ENCODE results near the gene DHRSX.
"Not testable (repeated sequence)": the region's sequence is repeated elsewhere in the genome, so short reads cannot be mapped to it uniquely, and the experiment has no call there.

DHRSX gene

DNA sequence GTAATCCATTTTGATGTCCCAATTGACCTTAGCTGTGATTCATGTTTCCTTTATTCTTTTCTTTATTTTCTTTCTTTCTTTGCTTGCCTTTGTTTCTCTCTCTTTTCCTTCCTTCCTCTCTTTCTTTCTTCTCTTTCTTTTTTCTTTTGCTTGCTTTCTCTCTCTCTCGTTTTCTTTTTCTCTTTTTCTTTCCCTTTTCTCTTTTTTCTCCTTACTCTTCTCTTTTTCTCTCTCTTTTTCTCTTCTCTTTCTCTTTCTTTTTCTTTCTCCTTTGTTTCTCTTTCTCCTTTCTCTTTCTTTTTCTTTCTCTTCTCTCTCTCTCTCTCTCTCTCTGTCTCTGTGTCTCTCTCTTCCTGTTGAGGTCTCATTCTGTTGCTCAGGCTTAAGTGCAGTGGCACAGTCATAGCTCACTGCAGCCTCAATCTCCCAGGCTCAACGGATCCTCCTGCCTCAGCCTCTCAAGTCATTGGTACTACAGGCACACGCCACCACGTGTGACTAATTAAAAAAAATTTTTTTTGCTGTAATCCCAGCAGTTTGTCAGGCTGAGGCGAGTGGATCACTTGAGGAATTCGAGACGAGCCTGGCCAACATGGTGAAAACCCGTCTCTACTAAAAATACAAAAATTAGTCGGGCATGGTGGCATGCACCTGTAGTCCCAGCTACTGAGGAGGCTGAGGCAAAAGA, 8.0 kb upstream of the DHRSX start:
- no peak overlapping the region for H3K4me3 ChIP-seq (ENCODE audit: low read depth, low read length)
- TF ChIP-seq, protein P1, sequence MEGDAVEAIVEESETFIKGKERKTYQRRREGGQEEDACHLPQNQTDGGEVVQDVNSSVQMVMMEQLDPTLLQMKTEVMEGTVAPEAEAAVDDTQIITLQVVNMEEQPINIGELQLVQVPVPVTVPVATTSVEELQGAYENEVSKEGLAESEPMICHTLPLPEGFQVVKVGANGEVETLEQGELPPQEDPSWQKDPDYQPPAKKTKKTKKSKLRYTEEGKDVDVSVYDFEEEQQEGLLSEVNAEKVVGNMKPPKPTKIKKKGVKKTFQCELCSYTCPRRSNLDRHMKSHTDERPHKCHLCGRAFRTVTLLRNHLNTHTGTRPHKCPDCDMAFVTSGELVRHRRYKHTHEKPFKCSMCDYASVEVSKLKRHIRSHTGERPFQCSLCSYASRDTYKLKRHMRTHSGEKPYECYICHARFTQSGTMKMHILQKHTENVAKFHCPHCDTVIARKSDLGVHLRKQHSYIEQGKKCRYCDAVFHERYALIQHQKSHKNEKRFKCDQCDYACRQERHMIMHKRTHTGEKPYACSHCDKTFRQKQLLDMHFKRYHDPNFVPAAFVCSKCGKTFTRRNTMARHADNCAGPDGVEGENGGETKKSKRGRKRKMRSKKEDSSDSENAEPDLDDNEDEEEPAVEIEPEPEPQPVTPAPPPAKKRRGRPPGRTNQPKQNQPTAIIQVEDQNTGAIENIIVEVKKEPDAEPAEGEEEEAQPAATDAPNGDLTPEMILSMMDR (IDR thresholded peaks at IDR 0.05; ENCODE audit: borderline replicate concordance, insufficient read depth, low read depth, low read length) = no peak

DNA sequence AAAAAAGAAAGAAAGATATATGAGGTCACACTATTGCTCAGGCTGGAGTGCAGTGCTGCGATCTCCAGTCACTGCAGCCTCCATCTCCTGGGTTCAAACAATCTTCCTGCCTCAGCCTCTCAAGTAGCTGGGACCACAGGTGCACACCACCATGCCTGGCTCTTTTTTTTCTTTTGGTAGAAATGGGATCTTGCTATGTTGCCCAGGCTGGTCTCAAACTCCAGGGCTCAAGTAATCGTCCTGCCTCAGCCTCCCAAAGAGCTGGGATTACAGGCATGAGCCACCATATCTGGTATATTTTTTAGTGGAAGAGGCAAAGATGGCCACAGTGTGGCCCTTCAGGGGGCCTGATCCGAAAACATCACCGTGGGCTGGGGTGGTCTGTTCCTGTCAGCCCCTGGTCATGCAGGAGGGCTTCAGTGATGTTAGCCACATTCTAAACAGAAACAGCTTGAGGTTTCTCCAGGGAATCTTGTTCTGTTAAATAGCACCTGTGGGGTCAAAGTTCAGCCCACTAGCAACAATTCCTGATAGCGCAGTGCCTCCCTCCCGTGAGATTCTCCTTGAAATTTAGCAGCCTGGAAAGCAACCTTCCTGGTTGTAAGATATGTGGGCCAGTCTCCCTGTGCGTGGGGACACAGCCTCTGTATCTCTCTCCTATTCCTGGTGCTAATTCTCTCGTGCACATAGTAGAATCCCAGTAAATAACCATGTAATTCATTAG, 7.3 kb upstream of the DHRSX start:
- TF ChIP-seq, protein P1 (IDR thresholded peaks at IDR 0.05; ENCODE audit: borderline replicate concordance, insufficient read depth, low read depth, low read length) = no peak

DNA sequence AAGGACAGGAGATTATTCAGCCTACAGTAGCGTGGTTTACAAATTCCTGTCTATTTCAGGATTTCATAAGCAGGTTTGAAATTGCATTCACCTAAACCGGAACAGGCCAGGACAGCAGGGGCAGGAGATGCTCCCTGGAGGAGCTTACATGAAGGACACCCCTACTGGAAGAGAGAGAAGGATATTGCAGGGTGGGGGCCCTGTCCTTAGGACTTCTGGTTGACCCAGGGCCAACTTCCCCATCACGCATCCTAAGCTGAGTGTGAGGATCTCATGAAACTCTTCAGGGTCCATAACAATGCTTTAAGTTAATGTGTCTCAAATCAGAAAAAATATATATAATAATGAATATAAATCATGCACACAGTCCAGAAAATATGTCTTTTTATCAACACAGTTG, 6.4 kb upstream of the DHRSX start:
- TF ChIP-seq, protein P1 (IDR thresholded peaks at IDR 0.05; ENCODE audit: borderline replicate concordance, insufficient read depth, low read depth, low read length) = no peak
- H3K4me3 ChIP-seq (ENCODE audit: low read depth, low read length) = no peak overlapping the region

More for the DNA sequence above, 7.3 kb upstream of the DHRSX start:
- no peak overlapping the region for H3K4me3 ChIP-seq (ENCODE audit: low read depth, low read length)

DNA sequence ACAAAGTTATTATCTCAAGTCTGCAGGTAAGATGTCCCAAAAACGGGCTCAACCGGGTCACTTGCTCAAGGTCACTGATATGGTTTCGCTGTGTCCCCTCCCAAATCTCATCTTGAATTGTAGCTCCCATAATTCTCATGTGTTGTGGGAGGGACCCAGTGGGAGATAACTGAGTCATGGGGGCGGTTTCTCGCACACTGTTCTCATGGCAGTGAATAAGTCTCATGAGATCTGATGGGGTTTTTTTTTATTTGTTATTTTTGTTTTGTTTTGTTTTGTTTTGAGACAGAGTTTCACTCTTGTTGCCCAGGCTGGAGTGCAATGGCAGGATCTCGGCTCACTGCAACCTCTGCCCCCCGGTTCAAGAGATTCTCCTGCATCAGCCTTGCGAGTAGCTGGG, 4.6 kb upstream of the DHRSX start:
- H3K4me3 ChIP-seq (ENCODE audit: low read depth, low read length) = not testable (repeated sequence)

DNA sequence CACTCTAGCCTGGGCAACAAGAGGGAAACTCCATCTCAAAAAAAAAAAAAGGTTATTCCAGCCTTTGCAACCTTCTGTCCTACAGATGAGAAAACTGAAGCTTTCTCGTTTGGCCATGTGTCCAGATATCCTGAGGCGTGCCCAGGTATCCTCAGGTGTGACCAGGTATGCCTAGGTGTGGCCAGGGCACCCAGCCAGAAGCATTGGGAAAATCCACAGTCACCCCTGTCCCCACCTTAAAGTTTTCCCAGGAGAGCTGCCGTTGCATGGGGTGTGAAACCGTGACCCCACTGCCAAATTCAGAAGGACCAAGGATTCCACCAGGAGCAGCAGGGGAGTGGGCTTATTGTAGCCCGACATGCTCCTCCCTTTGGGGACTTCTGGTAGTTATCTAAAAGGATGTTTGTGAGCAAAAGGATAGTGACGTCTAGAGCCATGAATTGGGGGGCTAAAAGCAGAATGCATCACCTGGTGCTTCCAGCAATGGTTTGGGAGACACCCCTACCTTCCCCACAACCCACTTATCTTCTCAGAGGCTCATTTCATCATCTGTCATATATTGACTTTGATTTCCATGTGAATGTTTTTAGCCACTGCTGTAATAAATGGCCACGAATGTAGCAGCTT, 4.0 kb upstream of the DHRSX start:
- TF ChIP-seq, protein P1 (IDR thresholded peaks at IDR 0.05; ENCODE audit: borderline replicate concordance, insufficient read depth, low read depth, low read length) = no peak
- no peak overlapping the region for H3K4me3 ChIP-seq (ENCODE audit: low read depth, low read length)

DNA sequence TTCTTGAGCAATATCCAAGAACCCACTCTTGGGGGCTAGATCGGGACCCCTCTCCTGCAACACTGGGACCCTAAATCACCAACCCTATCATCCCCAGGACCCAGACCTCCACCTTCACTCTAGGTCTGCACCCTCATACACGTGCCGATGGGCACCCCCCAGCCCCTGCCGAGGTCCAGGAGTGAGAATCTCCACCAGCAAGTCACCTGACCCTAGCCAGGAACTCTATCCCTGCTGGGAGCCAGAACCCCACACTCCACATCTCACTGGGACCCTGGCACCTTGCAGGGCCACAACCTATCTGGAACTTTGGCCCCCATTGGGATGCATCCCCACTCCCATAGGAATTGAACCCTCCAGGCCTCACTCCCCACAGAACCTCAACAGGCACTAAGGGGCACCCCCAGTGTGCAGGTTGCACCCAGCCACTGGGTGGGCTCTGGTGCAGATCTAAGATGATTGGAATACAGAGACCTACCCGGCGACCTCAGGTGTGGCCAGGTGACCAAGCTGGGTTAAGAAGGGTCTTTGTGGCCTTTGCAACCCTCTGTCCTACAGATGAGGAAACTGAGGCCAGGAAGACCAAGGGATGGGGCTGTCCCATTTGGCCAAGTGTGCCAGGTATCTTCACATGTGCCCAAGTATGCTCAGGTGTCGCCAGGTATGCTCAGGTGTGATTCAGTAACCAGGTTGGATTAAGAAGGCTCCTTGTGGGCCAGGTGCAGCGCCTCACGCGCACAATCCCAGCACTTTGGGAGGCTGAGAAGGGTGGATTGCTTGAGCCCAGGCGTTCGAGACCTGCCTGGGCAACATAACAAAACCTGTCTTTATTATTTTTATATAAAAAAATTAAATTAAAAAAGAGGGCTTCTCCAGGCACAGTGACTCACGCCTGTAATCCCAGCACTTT, 3.1 kb upstream of the DHRSX start:
- TF ChIP-seq, protein P1 (IDR thresholded peaks at IDR 0.05; ENCODE audit: borderline replicate concordance, insufficient read depth, low read depth, low read length) = no peak
- no peak overlapping the region for H3K4me3 ChIP-seq (ENCODE audit: low read depth, low read length)

Data from GM12875 (cell line).